ENCODE measurements around the gene USP20.

Gene USP20

DNA sequence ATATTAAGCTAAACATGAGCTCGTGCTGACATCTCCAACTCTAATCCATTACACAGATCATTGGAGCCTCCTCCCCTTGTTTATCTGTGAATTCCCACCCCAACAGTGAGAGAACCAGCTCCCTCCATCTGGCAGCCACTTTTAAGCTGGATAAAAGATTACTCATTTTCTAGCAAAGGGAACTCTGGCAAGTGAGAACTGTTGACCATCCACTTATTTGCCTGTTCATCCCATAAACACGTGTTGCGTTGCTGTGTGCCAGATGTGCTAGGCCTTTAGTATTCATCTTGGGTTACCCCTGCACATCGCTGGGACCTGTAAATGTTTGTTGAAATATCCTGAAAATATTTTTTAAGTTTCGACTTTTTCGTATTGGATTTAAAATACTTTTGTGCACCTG, 8.9 kb upstream of the USP20 start:
- H3K36me3 ChIP-seq (ENCODE audit: insufficient read depth, low read length) = peaks cover 54% of the 10 kb centered on the region

DNA sequence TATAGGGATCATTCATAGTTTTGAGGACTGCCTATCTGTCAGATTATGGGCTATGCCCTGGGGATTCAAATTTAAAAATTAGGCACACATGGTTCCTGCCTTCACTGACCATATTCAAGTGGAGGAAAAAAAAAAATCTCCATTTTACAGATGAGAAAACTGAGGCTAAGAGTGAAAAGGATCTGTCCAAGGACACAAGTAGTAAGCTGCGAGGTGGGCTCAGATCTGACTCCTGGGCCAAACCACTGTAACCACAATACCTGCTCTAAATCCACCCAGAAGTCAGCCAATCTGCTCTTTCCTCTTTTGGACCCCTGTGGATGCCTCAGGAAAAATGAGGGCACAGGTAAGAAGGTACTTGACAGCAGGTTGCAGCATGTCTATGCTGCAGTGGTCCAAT, 8.5 kb upstream of the USP20 start:
- Histone ChIP-seq H3K4me3 (ENCODE audit: low read depth, low read length, poor library complexity, severe bottlenecking) (no peak overlapping the region), H3K4me2 (ENCODE audit: low read length) (no peak overlapping the region), H3K27ac (ENCODE audit: low read depth, low read length, poor library complexity, severe bottlenecking) (no peak overlapping the region), H3K27me3 (ENCODE audit: insufficient read depth, low read length) (no peaks in the 10 kb centered on the region), H3K9me3 (ENCODE audit: low read length) (no peaks in the 10 kb centered on the region), H3K9me2 (ENCODE audit: low read depth, low read length) (no peaks in the 10 kb centered on the region), H3K9ac (ENCODE audit: low read length) (no peak overlapping the region), H4K20me1 (ENCODE audit: insufficient read depth, low read length) (no peaks in the 10 kb centered on the region), H3K36me3 (ENCODE audit: insufficient read depth, low read length) (peaks cover 54% of the 10 kb centered on the region), H3K4me1 (ENCODE audit: insufficient read depth, low read length, severe bottlenecking) (peaks cover 8% of the 10 kb centered on the region), H2AFZ (ENCODE audit: low read length) (no peak overlapping the region), H3F3A (ENCODE audit: insufficient read depth, low read length) (peaks cover 6% of the 10 kb centered on the region; the same call in 1 of the 2 replicates), H3K79me2 (ENCODE audit: insufficient read depth, low read length) (peaks cover 5% of the 10 kb centered on the region; the same call in 1 of the 2 replicates)
- no peak for TF ChIP-seq EZH2 (IDR thresholded peaks at IDR 0.05; ENCODE audit: borderline replicate concordance, low read length)

More for the DNA sequence above, 8.9 kb upstream of the USP20 start:
- Histone ChIP-seq H3K79me2 (ENCODE audit: insufficient read depth, low read length) (peaks cover 5% of the 10 kb centered on the region; the same call in 1 of the 2 replicates), H3K4me2 (ENCODE audit: low read length) (no peak overlapping the region), H2AFZ (ENCODE audit: low read length) (no peak overlapping the region), H3K4me1 (ENCODE audit: insufficient read depth, low read length, severe bottlenecking) (peaks cover 8% of the 10 kb centered on the region), H3F3A (ENCODE audit: insufficient read depth, low read length) (peaks cover 6% of the 10 kb centered on the region; the same call in 1 of the 2 replicates), H3K4me3 (ENCODE audit: low read depth, low read length, poor library complexity, severe bottlenecking) (no peak overlapping the region), H4K20me1 (ENCODE audit: insufficient read depth, low read length) (no peaks in the 10 kb centered on the region), H3K9me3 (ENCODE audit: low read length) (no peaks in the 10 kb centered on the region), H3K9ac (ENCODE audit: low read length) (no peak overlapping the region), H3K9me2 (ENCODE audit: low read depth, low read length) (no peaks in the 10 kb centered on the region), H3K27ac (ENCODE audit: low read depth, low read length, poor library complexity, severe bottlenecking) (no peak overlapping the region), H3K27me3 (ENCODE audit: insufficient read depth, low read length) (no peaks in the 10 kb centered on the region)
- TF ChIP-seq, protein P1, sequence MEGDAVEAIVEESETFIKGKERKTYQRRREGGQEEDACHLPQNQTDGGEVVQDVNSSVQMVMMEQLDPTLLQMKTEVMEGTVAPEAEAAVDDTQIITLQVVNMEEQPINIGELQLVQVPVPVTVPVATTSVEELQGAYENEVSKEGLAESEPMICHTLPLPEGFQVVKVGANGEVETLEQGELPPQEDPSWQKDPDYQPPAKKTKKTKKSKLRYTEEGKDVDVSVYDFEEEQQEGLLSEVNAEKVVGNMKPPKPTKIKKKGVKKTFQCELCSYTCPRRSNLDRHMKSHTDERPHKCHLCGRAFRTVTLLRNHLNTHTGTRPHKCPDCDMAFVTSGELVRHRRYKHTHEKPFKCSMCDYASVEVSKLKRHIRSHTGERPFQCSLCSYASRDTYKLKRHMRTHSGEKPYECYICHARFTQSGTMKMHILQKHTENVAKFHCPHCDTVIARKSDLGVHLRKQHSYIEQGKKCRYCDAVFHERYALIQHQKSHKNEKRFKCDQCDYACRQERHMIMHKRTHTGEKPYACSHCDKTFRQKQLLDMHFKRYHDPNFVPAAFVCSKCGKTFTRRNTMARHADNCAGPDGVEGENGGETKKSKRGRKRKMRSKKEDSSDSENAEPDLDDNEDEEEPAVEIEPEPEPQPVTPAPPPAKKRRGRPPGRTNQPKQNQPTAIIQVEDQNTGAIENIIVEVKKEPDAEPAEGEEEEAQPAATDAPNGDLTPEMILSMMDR (IDR thresholded peaks at IDR 0.05; ENCODE audit: low read length) = no peak
- TF ChIP-seq EZH2 (IDR thresholded peaks at IDR 0.05; ENCODE audit: borderline replicate concordance, low read length) = no peak

DNA sequence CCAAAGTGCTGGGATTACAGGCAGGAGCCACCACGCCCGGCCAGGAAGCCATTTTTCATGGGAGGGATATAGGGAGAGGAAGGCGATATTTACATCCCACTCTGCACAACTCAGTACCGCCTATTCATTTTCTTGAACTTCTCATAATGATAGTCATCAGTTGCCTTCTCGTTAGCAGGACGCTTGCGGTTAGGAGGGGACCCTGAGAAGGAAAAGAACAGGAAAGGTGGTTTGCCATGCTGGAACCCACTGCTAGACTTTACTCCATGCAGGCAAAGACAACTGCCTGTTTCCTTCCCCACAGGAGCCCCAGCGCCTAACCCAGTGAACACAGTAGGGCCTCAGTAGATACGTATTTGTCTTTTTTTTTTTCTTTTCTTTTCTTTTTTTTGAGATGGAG, 7.2 kb upstream of the USP20 start:
- TF ChIP-seq EZH2 (IDR thresholded peaks at IDR 0.05; ENCODE audit: borderline replicate concordance, low read length) = no peak
- TF ChIP-seq, protein P1 (IDR thresholded peaks at IDR 0.05; ENCODE audit: low read length) = no peak
- no peaks in the 10 kb centered on the region for H3K9me2 ChIP-seq (ENCODE audit: low read depth, low read length)
- H3K4me2 ChIP-seq (ENCODE audit: low read length) = no peak overlapping the region
- peaks cover 2% of the 10 kb centered on the region; the same call in 1 of the 2 replicates for H3K79me2 ChIP-seq (ENCODE audit: insufficient read depth, low read length)
- H3F3A ChIP-seq (ENCODE audit: insufficient read depth, low read length) = peaks cover 6% of the 10 kb centered on the region; the same call in 1 of the 2 replicates
- H3K36me3 ChIP-seq (ENCODE audit: insufficient read depth, low read length) = peaks cover 57% of the 10 kb centered on the region
- no peak overlapping the region for H3K27ac ChIP-seq (ENCODE audit: low read depth, low read length, poor library complexity, severe bottlenecking)
- no peak overlapping the region for H2AFZ ChIP-seq (ENCODE audit: low read length)
- H3K9me3 ChIP-seq (ENCODE audit: low read length) = no peaks in the 10 kb centered on the region
- no peaks in the 10 kb centered on the region for H3K27me3 ChIP-seq (ENCODE audit: insufficient read depth, low read length)
- H3K9ac ChIP-seq (ENCODE audit: low read length) = no peak overlapping the region
- H4K20me1 ChIP-seq (ENCODE audit: insufficient read depth, low read length) = no peaks in the 10 kb centered on the region
- peaks cover 1% of the 10 kb centered on the region for H3K4me1 ChIP-seq (ENCODE audit: insufficient read depth, low read length, severe bottlenecking)
- H3K4me3 ChIP-seq (ENCODE audit: low read depth, low read length, poor library complexity, severe bottlenecking) = no peak overlapping the region

DNA sequence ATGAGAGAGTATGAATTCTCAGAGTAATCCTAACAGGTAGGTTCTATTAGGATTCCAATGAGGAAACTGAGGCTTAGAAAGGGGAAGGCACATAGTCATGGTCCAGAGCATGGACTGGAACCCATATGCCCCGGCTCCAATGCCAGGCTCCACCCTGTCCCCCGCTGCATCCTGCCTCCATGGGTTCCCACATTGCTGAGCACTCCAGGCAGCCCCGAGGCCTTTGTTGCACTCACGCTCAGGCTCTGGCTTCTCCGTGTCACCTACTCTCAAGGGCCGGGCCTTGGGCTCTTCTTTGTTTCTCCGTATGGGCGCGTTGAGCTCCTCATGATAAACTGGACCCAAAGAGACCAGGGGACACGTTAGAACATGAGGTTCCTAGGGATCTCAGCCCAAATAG, 6.3 kb upstream of the USP20 start:
- peaks cover 65% of the 10 kb centered on the region for H3K36me3 ChIP-seq (ENCODE audit: insufficient read depth, low read length)
- TF ChIP-seq EZH2 (IDR thresholded peaks at IDR 0.05; ENCODE audit: borderline replicate concordance, low read length) = no peak
- TF ChIP-seq, protein P1 (IDR thresholded peaks at IDR 0.05; ENCODE audit: low read length) = no peak
- H3K4me1 ChIP-seq (ENCODE audit: insufficient read depth, low read length, severe bottlenecking) = peaks cover 4% of the 10 kb centered on the region
- H3K79me2 ChIP-seq (ENCODE audit: insufficient read depth, low read length) = peaks cover 2% of the 10 kb centered on the region
- H3K27ac ChIP-seq (ENCODE audit: low read depth, low read length, poor library complexity, severe bottlenecking) = no peak overlapping the region
- no peaks in the 10 kb centered on the region for H3K9me2 ChIP-seq (ENCODE audit: low read depth, low read length)
- H3K9ac ChIP-seq (ENCODE audit: low read length) = no peak overlapping the region
- H2AFZ ChIP-seq (ENCODE audit: low read length) = no peak overlapping the region
- H3K27me3 ChIP-seq (ENCODE audit: insufficient read depth, low read length) = no peaks in the 10 kb centered on the region
- no peaks in the 10 kb centered on the region for H3K9me3 ChIP-seq (ENCODE audit: low read length)
- H4K20me1 ChIP-seq (ENCODE audit: insufficient read depth, low read length) = no peaks in the 10 kb centered on the region
- H3F3A ChIP-seq (ENCODE audit: insufficient read depth, low read length) = peaks cover 6% of the 10 kb centered on the region; the same call in 1 of the 2 replicates
- no peak overlapping the region for H3K4me2 ChIP-seq (ENCODE audit: low read length)
- H3K4me3 ChIP-seq (ENCODE audit: low read depth, low read length, poor library complexity, severe bottlenecking) = no peak overlapping the region

Data from OCI-LY1 (cell line).